Endothelial cell (in vitro differentiated cells): ENCODE measurements around the gene RCN1. TPM values are rescaled to one million over a fixed set of nuclear protein-coding genes. Genes with fewer than 3 reads are reported as not detected.

Experiments
- DNase-seq: peaks from one replicate; pipeline ENCODE4 v3.0.0; 2021; ENCODE audit warnings: low spot score
- H3K27ac Mint-ChIP-seq: one replicate; pipeline ENCODE4 v1.8.0; 2021; ENCODE audit warnings: mixed read lengths, inconsistent platforms; ENCODE audit not compliant: unreplicated experiment
- H3K27me3 Mint-ChIP-seq: one replicate; pipeline ENCODE4 v1.8.0; 2021; ENCODE audit warnings: mild to moderate bottlenecking, moderate library complexity, mixed read lengths, inconsistent platforms; ENCODE audit not compliant: unreplicated experiment
- H3K36me3 Mint-ChIP-seq: one replicate; pipeline ENCODE4 v1.8.0; 2021; ENCODE audit warnings: mild to moderate bottlenecking, low read depth, mixed read lengths, inconsistent platforms; ENCODE audit not compliant: unreplicated experiment
- H3K4me1 Mint-ChIP-seq: one replicate; pipeline ENCODE4 v1.8.0; 2021; ENCODE audit warnings: mild to moderate bottlenecking, mixed read lengths, inconsistent platforms; ENCODE audit not compliant: unreplicated experiment
- H3K4me3 Mint-ChIP-seq: one replicate; pipeline ENCODE4 v1.8.0; 2021; ENCODE audit warnings: mild to moderate bottlenecking, mixed read lengths, inconsistent platforms; ENCODE audit not compliant: unreplicated experiment
- H3K9me3 Mint-ChIP-seq: one replicate; pipeline ENCODE4 v1.8.0; 2021; ENCODE audit warnings: mixed read lengths, inconsistent platforms; ENCODE audit not compliant: unreplicated experiment
- CTCF ChIP-seq: fragments of 200-600 bp; sonication (generic); IDR thresholded peaks from one replicate; pipeline ENCODE4 v1.5.0; 2021; ENCODE audit warnings: antibody characterized with exemption; ENCODE audit not compliant: unreplicated experiment
- total RNA-seq: library from RNA; stranded (reverse); fragmentation: NEBNext Ultra II Directional; extraction: Animal tissue kit (Norgen Biotek cat#: 25700); gene quantifications from one replicate; pipeline ENCODE4 v1.2.1, GENCODE V29; 2021; ENCODE audit not compliant: unreplicated experiment

The RCN1 gene
- total RNA-seq, 1 donor from 2014 or later: 227 TPM

GRCh38 chr11:32050264-32050663 lies 40.6 kb upstream of the RCN1 start:
- no peak for DNase-seq
- Mint-ChIP-seq H3K27ac (no peak overlapping the region), H3K4me3 (no peak overlapping the region), H3K4me1 (peaks cover 7% of the 10 kb centered on the region), H3K36me3 (no peaks in the 10 kb centered on the region), H3K9me3 (no peaks in the 10 kb centered on the region), H3K27me3 (peaks cover 3% of the 10 kb centered on the region)
- TF ChIP-seq CTCF: no peak

- peak; percentile 67 for DNase-seq
- H3K4me3 Mint-ChIP-seq: no peak overlapping the region
- H3K36me3 Mint-ChIP-seq: no peaks in the 10 kb centered on the region
- TF ChIP-seq CTCF: peak; percentile 87
- H3K9me3 Mint-ChIP-seq: no peaks in the 10 kb centered on the region
- no peak overlapping the region for H3K27ac Mint-ChIP-seq
- H3K4me1 Mint-ChIP-seq: peaks cover 20% of the 10 kb centered on the region
- H3K27me3 Mint-ChIP-seq: peaks cover 4% of the 10 kb centered on the region
These were observed 38.7 kb upstream of the RCN1 start for GRCh38 chr11:32052215-32052614.

- H3K4me3 Mint-ChIP-seq: no peak overlapping the region
- peaks cover 27% of the 10 kb centered on the region for H3K4me1 Mint-ChIP-seq
- no peak overlapping the region for H3K27ac Mint-ChIP-seq
- H3K27me3 Mint-ChIP-seq: peaks cover 3% of the 10 kb centered on the region
- no peak for TF ChIP-seq CTCF
- DNase-seq: no peak
- H3K9me3 Mint-ChIP-seq: no peaks in the 10 kb centered on the region
- H3K36me3 Mint-ChIP-seq: no peaks in the 10 kb centered on the region
These were observed 37.6 kb upstream of the RCN1 start for GRCh38 chr11:32053151-32053888.

GRCh38 chr11:32055861-32056260 lies 35.0 kb upstream of the RCN1 start:
- peak overlapping the region; percentile 63 for H3K27ac Mint-ChIP-seq
- no peak for TF ChIP-seq CTCF
- H3K4me1 Mint-ChIP-seq: peaks cover 28% of the 10 kb centered on the region
- no peaks in the 10 kb centered on the region for H3K36me3 Mint-ChIP-seq
- no peak overlapping the region for H3K4me3 Mint-ChIP-seq
- no peaks in the 10 kb centered on the region for H3K9me3 Mint-ChIP-seq
- H3K27me3 Mint-ChIP-seq: peaks cover 3% of the 10 kb centered on the region
- DNase-seq: no peak

GRCh38 chr11:32056438-32056837 lies 34.4 kb upstream of the RCN1 start:
- Mint-ChIP-seq H3K36me3 (no peaks in the 10 kb centered on the region), H3K4me1 (peaks cover 28% of the 10 kb centered on the region), H3K27ac (no peak overlapping the region), H3K27me3 (peaks cover 3% of the 10 kb centered on the region), H3K4me3 (no peak overlapping the region), H3K9me3 (no peaks in the 10 kb centered on the region)
- TF ChIP-seq CTCF: no peak
- DNase-seq: no peak
